Heart left ventricle (tissue), 16 donors: ENCODE data around the gene NUDCD3. TPM values are rescaled to one million over a fixed set of nuclear protein-coding genes. Genes with fewer than 3 reads are reported as not detected.
A peak's percentile ranks its signal among the peaks of the same experiment; 100 is the strongest.

Source experiments
- ATAC-seq, 4 donors: fragments of 200-7000 bp; cut with Tn5 transposase; one replicate each; pipeline ENCODE4 v1.9.1; 2020 to 2022; ENCODE audit warnings: moderate library complexity in 4 of 4, mild to moderate bottlenecking in 3 of 4, moderate number of reproducible peaks in 1 of 4
- DNase-seq, 5 donors: peaks; one replicate each; pipeline ENCODE4 v3.0.0-alpha.2; 2020
- H3K27ac ChIP-seq, 12 donors: fragments of 200-600 bp; sonication (generic) in 4 of 12; one replicate each; pipeline versions ENCODE4 v1.5.0 to v1.8.0; 2016 to 2022; ENCODE audit warnings: mild to moderate bottlenecking in 2 of 12
- H3K27me3 ChIP-seq, 9 donors: fragments of 200-600 bp; sonication (generic) in 2 of 9; one replicate each; pipeline versions ENCODE4 v1.5.1 to v1.8.0; 2016 to 2022; ENCODE audit warnings: mild to moderate bottlenecking in 3 of 9
- H3K36me3 ChIP-seq, 9 donors: fragments of 200-600 bp; sonication (generic) in 2 of 9; one replicate each; pipeline versions ENCODE4 v1.5.0 to v1.8.0; 2018 to 2022; ENCODE audit warnings: mild to moderate bottlenecking in 2 of 9
- H3K4me1 ChIP-seq, 12 donors: fragments of 200-600 bp; sonication (generic) in 4 of 12; one replicate each; pipeline versions ENCODE4 v1.5.0 to v1.8.0; 2016 to 2022; ENCODE audit warnings: mild to moderate bottlenecking in 3 of 12
- H3K4me3 ChIP-seq, 12 donors: fragments of 200-600 bp; sonication (generic) in 4 of 12; one replicate each; pipeline versions ENCODE4 v1.5.0 to v1.8.0; 2017 to 2022; ENCODE audit warnings: mild to moderate bottlenecking in 9 of 12, moderate library complexity in 4 of 12
- H3K9me3 ChIP-seq, 12 donors: fragments of 200-600 bp; sonication (generic) in 4 of 12; one replicate each; pipeline versions ENCODE4 v1.5.0 to v1.8.0; 2016 to 2022; ENCODE audit warnings: mild to moderate bottlenecking in 1 of 12
- CTCF ChIP-seq, 12 donors: fragments of 200-600 bp; sonication (generic) in 4 of 12; IDR thresholded peaks; one replicate each; pipeline versions ENCODE4 v1.5.0 to v1.8.0; 2018 to 2022; ENCODE audit warnings: antibody characterized with exemption in 12 of 12, mild to moderate bottlenecking in 5 of 12
- POLR2A ChIP-seq, 2 donors: fragments of 450-650 bp; IDR thresholded peaks; one replicate each; pipeline ENCODE4 v1.6.1; 2017; ENCODE audit warnings: antibody characterized with exemption in 2 of 2, mild to moderate bottlenecking in 2 of 2, moderate library complexity in 2 of 2
- WGBS, 4 donors: extraction: QIAGEN DNeasy Blood & Tissue Kit in 2 of 4; methylation state at CpG; one replicate each; pipeline versions ENCODE4 v1.1.5 to v1.1.7; 2013 to 2018; 5-methylcytosine and 5-hydroxymethylcytosine counted together
- intact Hi-C, 10 donors: fragments of 100-400 bp; cut with DNase I; formaldehyde crosslinking; loops; one replicate each; pipeline versions ENCODE4 v1.11.1 to v1.14.2; 2022
- polyA plus RNA-seq, 2 donors: library from polyadenylated mRNA; stranded (reverse); fragments of 200-250 nt; gene quantifications; one replicate each; pipeline ENCODE4 v1.2.3, GENCODE V29; 2013
- total RNA-seq, 9 donors: library from RNA; depleted of rRNA in 2 of 9; stranded (reverse); fragments of >200 nt in 2 of 9; fragmentation: NEBNext Ultra II Directional in 3 of 9; extraction: Animal tissue kit (Norgen Biotek cat#: 25700) in 3 of 9; gene quantifications; one replicate each; pipeline versions ENCODE4 v1.1.0 to v1.2.4, GENCODE V29; 2016 to 2023
- donor health status: ischemic (EF 13 %, LVEDD 7.1; RV severe dilation, severe dysfunction).
- donor health status: healthy with polysubstance abuse.
- donor health status: DM: no; HTN: yes; CAD: no.
- donor health status: DM: no; HTN: no; CAD: no.
- donor health status: ischemic (EF 25% LVEDD 6.9; RV normal size, moderate dysfunction).
- donor health status: ischemic (EF 25% LVEDD 5.7; RV mildly dilated, moderate dysfunction).
- donor health status: healthy.
- donor health status: DM: yes; HTN: yes; CAD: no.
- donor health status: ischemic (EF 35%, LVEDD 5.7; RV mildly dilated, moderate dysfunction).
- donor health status: nonischemic (EF 11% LVEDD 7.7; RV severe dilation, severe dysfunction).
- donor health status: DM: yes; HTN: yes; CAD: no.
- donor health status: PGD.
- donor health status: ischemic (EF 29% LVEDD 5.4; RV normal size, mild dysfunction).
- donor health status: nonischemic (EF 23%, LVEDD 6.1; RV moderate dilation, normal function).

Gene NUDCD3
- total and polyA plus RNA-seq, 11 donors: 16.7 to 133 (median 91.5) TPM

DNA sequence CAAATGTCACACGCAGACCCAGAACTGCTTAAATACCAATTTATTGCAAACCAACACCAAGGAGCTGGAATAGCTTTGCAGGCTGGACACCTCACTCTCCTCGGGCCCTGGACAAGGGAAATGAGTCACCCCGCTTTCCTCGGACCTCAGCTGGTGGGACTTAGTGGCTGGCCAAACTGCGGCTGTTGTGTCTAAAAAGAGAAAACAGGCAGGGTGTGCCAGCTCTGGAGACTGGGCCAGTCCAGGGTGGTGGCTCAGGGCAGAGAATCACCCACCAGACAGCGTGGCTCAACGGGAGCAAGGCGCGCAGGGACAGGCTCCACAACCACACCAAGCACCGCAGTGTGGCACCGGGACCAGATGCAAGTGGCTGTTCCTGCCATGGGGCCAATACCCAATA lies 106.9 kb downstream of the NUDCD3 start:
- peak in 3 of 4 donors; percentile 8 to 50 (median 15) for ATAC-seq
- Histone ChIP-seq H3K4me1 (peaks cover 0 to 30% (median 14%) of the 10 kb centered on the region in 12 donors), H3K27ac (no peak overlapping the region), H3K4me3 (no peak overlapping the region), H3K9me3 (no peaks in the 10 kb centered on the region), H3K36me3 (peaks cover 0 to 51% (median 43%) of the 10 kb centered on the region in 9 donors), H3K27me3 (no peaks in the 10 kb centered on the region)
- 75 to 82% (median 80%) methylated on average over 11 of the region's 11 CpGs for WGBS, 4 donors
- TF ChIP-seq CTCF (IDR thresholded peaks at IDR 0.05) (no peak), POLR2A (IDR thresholded peaks at IDR 0.05) (no peak)
- intact Hi-C loops: loop anchor here in 1 of 10 donors (5.0 kb wide), 1 partner anchor 94 kb away; no protein-coding TSS in a partner anchor
- peak in 2 of 5 donors; percentile 8 to 46 for DNase-seq

GRCh38 chr7:44382459-44383265 lies 107.8 kb downstream of the NUDCD3 start:
- peak overlapping the region in 4 of 12 donors; percentile 10 to 39 (median 28) for H3K27ac ChIP-seq
- no peaks in the 10 kb centered on the region for H3K9me3 ChIP-seq
- peaks cover 0 to 30% (median 14%) of the 10 kb centered on the region in 12 donors for H3K4me1 ChIP-seq
- ATAC-seq: peak; percentile 20 to 55 (median 44)
- WGBS, 4 donors: 75 to 84% (median 77%) methylated on average over 10 to 13 of the region's 13 CpGs
- H3K36me3 ChIP-seq: peaks cover 0 to 42% (median 34%) of the 10 kb centered on the region in 9 donors
- intact Hi-C loops: loop anchor here in 1 of 10 donors (5.0 kb wide), 1 partner anchor 95 kb away; no protein-coding TSS in a partner anchor
- peak in 1 of 5 donors; percentile 14 for DNase-seq
- no peaks in the 10 kb centered on the region for H3K27me3 ChIP-seq
- TF ChIP-seq CTCF (IDR thresholded peaks at IDR 0.05) (no peak), POLR2A (IDR thresholded peaks at IDR 0.05) (no peak)
- no peak overlapping the region for H3K4me3 ChIP-seq

DNA sequence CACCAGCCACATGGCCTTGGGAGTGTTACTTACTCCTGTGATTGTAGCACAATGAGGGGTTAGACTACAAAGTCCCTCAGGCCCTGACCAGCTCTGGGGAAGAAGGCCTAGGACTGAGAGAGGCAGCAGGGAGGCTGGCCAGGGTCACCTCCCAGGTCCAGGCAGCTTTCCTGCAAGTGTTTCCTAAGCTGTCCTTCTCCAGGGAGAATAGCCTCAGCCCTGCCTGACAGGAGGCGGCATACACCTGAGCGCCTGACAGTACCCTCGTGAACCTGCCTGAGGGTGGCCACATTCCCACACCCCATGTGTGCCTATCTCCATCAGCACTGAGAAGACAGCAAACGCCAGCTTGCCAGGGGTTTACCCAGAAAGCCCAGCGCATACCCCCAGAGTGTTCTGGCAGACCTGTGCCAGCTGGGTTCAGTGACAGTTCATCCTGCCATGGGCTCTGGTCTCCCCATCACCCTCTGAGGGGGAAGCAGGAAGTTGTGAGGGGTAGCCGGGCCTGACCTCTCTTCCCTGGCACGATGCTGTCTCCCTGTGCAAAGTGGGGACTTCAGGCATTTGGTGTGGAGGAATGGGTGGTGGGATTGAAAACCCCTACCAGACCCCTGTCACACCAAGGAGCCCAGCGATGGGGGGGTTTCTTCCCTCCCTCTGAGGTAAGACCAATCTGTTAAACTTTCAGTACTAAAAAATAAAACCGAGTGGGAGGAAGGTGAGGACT lies 108.8 kb downstream of the NUDCD3 start:
- ATAC-seq (no peak), DNase-seq (peak in 1 of 5 donors; percentile 3)
- no peak for TF ChIP-seq CTCF (IDR thresholded peaks at IDR 0.05)
- no peak for TF ChIP-seq POLR2A (IDR thresholded peaks at IDR 0.05)
- Histone ChIP-seq H3K27me3 (no peaks in the 10 kb centered on the region), H3K9me3 (no peaks in the 10 kb centered on the region), H3K36me3 (peaks cover 0 to 35% (median 26%) of the 10 kb centered on the region in 9 donors), H3K27ac (no peak overlapping the region), H3K4me1 (peaks cover 0 to 30% (median 14%) of the 10 kb centered on the region in 12 donors), H3K4me3 (no peak overlapping the region)
- intact Hi-C loops: loop anchor here in 1 of 10 donors (5.0 kb wide), 1 partner anchor 96 kb away; no protein-coding TSS in a partner anchor
- 89 to 92% (median 91%) methylated on average over 5 to 9 of the region's 9 CpGs for whole genome bisulfite sequencing, 4 donors
